A549 (cell line): ENCODE data around the gene SETBP1. TPM values are rescaled to one million over a fixed set of nuclear protein-coding genes. Genes with fewer than 3 reads are reported as not detected.

Source experiments
- ATAC-seq, 2 experiments: fragments of 200-7000 bp in 1 of 2; fragments of >200 bp in 1 of 2; cut with Nextera tagmentation in 1 of 2; cut with Tn5 transposase in 1 of 2; 3 replicates each; pipeline versions ENCODE4 v1.8.0 to v1.9.1; 2018 to 2020; ENCODE audit warnings: mild to moderate bottlenecking in 1 of 2, moderate library complexity in 1 of 2
- CTCF ChIA-PET: fragments of 300-600 bp; sonication (Branson Sonifier 250); formaldehyde crosslinking; extraction: SDS; loops from one replicate; lab custom pipeline; 2021; ENCODE audit warnings: antibody characterized with exemption, inconsistent platforms; lab: Yijun Ruan, JAX
- POLR2A ChIA-PET: fragments of 350-600 bp; formaldehyde crosslinking; extraction: SDS; loops from one replicate; lab custom pipeline; 2021; ENCODE audit warnings: antibody characterized with exemption, inconsistent platforms; lab: Yijun Ruan, JAX
- DNase-seq, 2 experiments: peaks; one replicate each; pipeline versions ENCODE4 v3.0.0 to v3.0.0-alpha.2; 2011 to 2016; ENCODE audit warnings: low read depth in 1 of 2, low spot score in 1 of 2
- FAIRE-seq: peaks from 2 replicates; lab custom pipeline; 2011; peaks lifted over from hg19 to GRCh38; lab: Jason Lieb, UNC
- H3K27ac ChIP-seq, 2 experiments: fragments of >200 bp; sonication (Bioruptor Twin); formaldehyde crosslinking; 3 replicates each; pipeline ENCODE4 v1.5.1; 2016 to 2017
- H3K4me1 ChIP-seq: fragments of >200 bp; sonication (Bioruptor Twin); formaldehyde crosslinking; 3 replicates; pipeline ENCODE4 v1.6.1; 2016
- H3K4me2 ChIP-seq: fragments of >200 bp; sonication (Bioruptor Twin); formaldehyde crosslinking; 3 replicates; pipeline ENCODE4 v1.6.1; 2016
- H3K4me3 ChIP-seq: fragments of >200 bp; sonication (Bioruptor Twin); formaldehyde crosslinking; 3 replicates; pipeline ENCODE4 v1.5.1; 2016
- H3K9me3 ChIP-seq: fragments of >200 bp; sonication (Bioruptor Twin); formaldehyde crosslinking; 3 replicates; pipeline ENCODE4 v1.6.1; 2016
- ATOH8 ChIP-seq: fragments of 250-450 bp; sonication (Bioruptor Pico); IDR thresholded peaks from 2 replicates; pipeline ENCODE4 v1.5.0; 2020; ENCODE audit warnings: low read depth, mild to moderate bottlenecking, moderate library complexity
- CBX8 ChIP-seq: fragments of 200-600 bp; sonication (generic); IDR thresholded peaks from 2 replicates; pipeline ENCODE4 v1.6.1; 2016
- CEBPB ChIP-seq, 2 experiments: fragments of >200 bp in 1 of 2; sonication (Bioruptor Twin) in 1 of 2; formaldehyde crosslinking in 1 of 2; IDR thresholded peaks; 2 replicates each; pipeline ENCODE4 v1.6.1; 2012 to 2016
- CHD2 ChIP-seq: fragments of 150-350 bp; IDR thresholded peaks from 2 replicates; pipeline ENCODE4 v1.6.1; 2014; ENCODE audit warnings: low read length; ENCODE audit not compliant: partially characterized antibody
- E2F6 ChIP-seq: IDR thresholded peaks from 2 replicates; pipeline ENCODE4 v1.6.1; 2012; ENCODE audit warnings: low read depth, borderline replicate concordance
- EHF ChIP-seq: fragments of 250-450 bp; sonication (Bioruptor Pico); IDR thresholded peaks from 2 replicates; pipeline ENCODE4 v1.5.0; 2020; ENCODE audit warnings: mild to moderate bottlenecking
- ELK1 ChIP-seq: fragments of 150-350 bp; IDR thresholded peaks from 2 replicates; pipeline ENCODE4 v1.6.1; 2014; ENCODE audit warnings: low read depth, mild to moderate bottlenecking, low read length
- FOSB ChIP-seq: fragments of 250-450 bp; sonication (Bioruptor Pico); IDR thresholded peaks from 2 replicates; pipeline ENCODE4 v1.5.0; 2020; ENCODE audit warnings: mild to moderate bottlenecking, moderate library complexity
- HOXA7 ChIP-seq: fragments of 250-450 bp; sonication (Bioruptor Pico); IDR thresholded peaks from 2 replicates; pipeline ENCODE4 v1.5.0; 2020; ENCODE audit warnings: mild to moderate bottlenecking, moderate library complexity
- HOXB5 ChIP-seq: fragments of 250-450 bp; sonication (Bioruptor Pico); IDR thresholded peaks from 2 replicates; pipeline ENCODE4 v1.5.0; 2020; ENCODE audit warnings: mild to moderate bottlenecking, moderate library complexity
- JUNB ChIP-seq: fragments of >200 bp; sonication (Bioruptor Twin); formaldehyde crosslinking; IDR thresholded peaks from 2 replicates; pipeline ENCODE4 v1.6.1; 2016
- KDM1A ChIP-seq: fragments of 200-600 bp; sonication (generic); IDR thresholded peaks from 2 replicates; pipeline ENCODE4 v1.6.1; 2016; ENCODE audit warnings: low read depth, mild to moderate bottlenecking
- KDM5A ChIP-seq: fragments of 200-600 bp; sonication (generic); IDR thresholded peaks from 2 replicates; pipeline ENCODE4 v1.6.1; 2016; ENCODE audit warnings: antibody characterized with exemption, mild to moderate bottlenecking
- MAFK ChIP-seq: fragments of 450-650 bp; IDR thresholded peaks from 2 replicates; pipeline ENCODE4 v1.6.1; 2014; ENCODE audit not compliant: partially characterized antibody
- MAZ ChIP-seq: fragments of 150-350 bp; IDR thresholded peaks from 2 replicates; pipeline ENCODE4 v1.6.1; 2014; ENCODE audit warnings: antibody characterized with exemption, low read depth, low read length, borderline replicate concordance
- MYC ChIP-seq: IDR thresholded peaks from 2 replicates; pipeline ENCODE4 v1.6.1; 2012; ENCODE audit warnings: mild to moderate bottlenecking, inconsistent platforms, low read length, improper control_type of control experiment, borderline replicate concordance
- POLR2AphosphoS2 ChIP-seq: conservative IDR thresholded peaks from 2 replicates; pipeline ENCODE4 v1.6.1; 2012; ENCODE audit warnings: low read length, improper control_type of control experiment, inconsistent platforms
- RARB ChIP-seq: fragments of 250-450 bp; sonication (Bioruptor Pico); IDR thresholded peaks from 2 replicates; pipeline ENCODE4 v1.8.0; 2021; ENCODE audit warnings: mild to moderate bottlenecking, moderate library complexity
- RCOR1 ChIP-seq: fragments of 150-350 bp; IDR thresholded peaks from 2 replicates; pipeline ENCODE4 v1.6.1; 2014; ENCODE audit warnings: antibody characterized with exemption, low read length, low read depth
- REST ChIP-seq: fragments of 200-600 bp; sonication (generic); IDR thresholded peaks from 2 replicates; pipeline ENCODE4 v1.6.1; 2016; ENCODE audit warnings: antibody characterized with exemption, mild to moderate bottlenecking, moderate library complexity
- ZC3H11A ChIP-seq: fragments of 450-650 bp; IDR thresholded peaks from 2 replicates; pipeline ENCODE4 v1.6.1; 2014; ENCODE audit warnings: antibody characterized with exemption, mild to moderate bottlenecking
- ZNF302 ChIP-seq: fragments of 250-450 bp; sonication (Bioruptor Pico); IDR thresholded peaks from 2 replicates; pipeline ENCODE4 v1.9.0; 2021; ENCODE audit warnings: inconsistent platforms, mild to moderate bottlenecking, moderate library complexity
- ZSCAN20 ChIP-seq: fragments of 250-450 bp; sonication (Bioruptor Pico); IDR thresholded peaks from 2 replicates; pipeline ENCODE4 v1.8.0; 2022; ENCODE audit warnings: mild to moderate bottlenecking, moderate library complexity
- WGBS: methylation state at CpG from one replicate; pipeline ENCODE4 v1.1.6; 2017; ENCODE audit errors: missing lambda C conversion rate; 5-methylcytosine and 5-hydroxymethylcytosine counted together
- polyA plus RNA-seq, 4 experiments: library from polyadenylated mRNA; depleted of rRNA in 3 of 4; stranded (reverse); fragments of >200 nt; fragmentation: RNase III in 1 of 4; extraction: RNeasy Plus Mini Kit Qiagen cat#74134 plus additional on column Dnase treatment in 1 of 4; gene quantifications; 2 replicates in 3 of 4; 3 replicates in 1 of 4; pipeline ENCODE4 v1.2.3, GENCODE V29; 2011 to 2017

SETBP1 gene
- polyA plus RNA-seq, 2 of the 4 experiments (the other 2 are of a cell fraction), result 0.50 to 1.9 TPM

GRCh38 chr18:45085916-45086624, 405.4 kb downstream of the SETBP1 start:
- no peak for DNase-seq
- H3K4me3 ChIP-seq, result no peak overlapping the region
- WGBS, result 12% methylated on average over 5 of the region's 5 CpGs
- no peak for FAIRE-seq
- TF ChIP-seq ZC3H11A, result no peak
- no peak for TF ChIP-seq KDM5A
- no peak for TF ChIP-seq JUNB
- no peak for TF ChIP-seq E2F6
- no peak for TF ChIP-seq FOSB
- no peak for TF ChIP-seq ZSCAN20 (CRISPR knock-in tag)
- TF ChIP-seq MYC, result no peak
- no peak for TF ChIP-seq MAFK
- no peak for TF ChIP-seq CHD2
- no peak for TF ChIP-seq KDM1A
- TF ChIP-seq RARB, result no peak
- TF ChIP-seq ZNF302 (CRISPR knock-in tag), result no peak
- no peak for TF ChIP-seq EHF (CRISPR knock-in tag)
- no peak for TF ChIP-seq HOXB5 (CRISPR knock-in tag)
- TF ChIP-seq HOXA7 (CRISPR knock-in tag), result no peak
- no peak for TF ChIP-seq ATOH8 (CRISPR knock-in tag)
- TF ChIP-seq, all 56 proteins: peak for 0
- H3K27ac ChIP-seq, result no peak overlapping the region
- no peak overlapping the region for H3K4me2 ChIP-seq
- H3K4me1 ChIP-seq, result no peaks in the 10 kb centered on the region
- ATAC-seq, result no peak
- POLR2A ChIA-PET, result no interaction called here
- H3K9me3 ChIP-seq, result no peaks in the 10 kb centered on the region
- CTCF ChIA-PET, result no interaction called here

- FAIRE-seq (no peak), DNase-seq (no peak), ATAC-seq (no peak)
- POLR2A ChIA-PET, result no interaction called here
- Histone ChIP-seq H3K4me2 (no peak overlapping the region), H3K9me3 (no peaks in the 10 kb centered on the region), H3K4me3 (no peak overlapping the region), H3K4me1 (no peaks in the 10 kb centered on the region), H3K27ac (no peak overlapping the region)
- TF ChIP-seq E2F6 (no peak), CEBPB (IDR thresholded peaks at IDR 0.05) (no peak)
- CTCF ChIA-PET, result no interaction called here
- 30% methylated on average over 3 of the region's 3 CpGs for WGBS
Measured at GRCh38 chr18:45086777-45087176, 406.1 kb downstream of the SETBP1 start.

GRCh38 chr18:45090526-45091140, 409.9 kb downstream of the SETBP1 start:
- no peak overlapping the region for H3K4me2 ChIP-seq
- no peak overlapping the region for H3K27ac ChIP-seq
- POLR2A ChIA-PET, result no interaction called here
- H3K9me3 ChIP-seq, result no peaks in the 10 kb centered on the region
- no peak overlapping the region for H3K4me3 ChIP-seq
- CTCF ChIA-PET, result no interaction called here
- no peak for TF ChIP-seq CBX8
- TF ChIP-seq JUNB, result no peak
- no peak for TF ChIP-seq REST
- no peak for TF ChIP-seq POLR2AphosphoS2
- TF ChIP-seq RCOR1, result no peak
- no peak for TF ChIP-seq MAZ
- no peak for TF ChIP-seq EHF (CRISPR knock-in tag)
- no peak for TF ChIP-seq ELK1
- no peak for TF ChIP-seq CEBPB (IDR thresholded peaks at IDR 0.05)
- DNase-seq (no peak), ATAC-seq (no peak), FAIRE-seq (no peak)
- WGBS, result 32% methylated on average over 6 of the region's 7 CpGs
- no peaks in the 10 kb centered on the region for H3K4me1 ChIP-seq
